PFSK-1 (cell line): ENCODE data around the gene DSN1.

ENCODE experiments used
- FOXP2 ChIP-seq: optimal IDR thresholded peaks from 2 replicates; pipeline ENCODE3; 2011; ENCODE audit warnings: borderline replicate concordance, control low read depth, inconsistent platforms; ENCODE audit not compliant: insufficient read depth; ENCODE audit errors: extremely low read length, extremely low read depth
- POLR2AphosphoS5 ChIP-seq: IDR thresholded peaks from 2 replicates; pipeline ENCODE4 v1.6.1; 2012; ENCODE audit warnings: low read depth, mild to moderate bottlenecking, control low read depth, low read length, moderate library complexity
- REST ChIP-seq, 2 experiments: IDR thresholded peaks; 2 replicates each; pipeline versions ENCODE4 v1.6.1 to v1.8.0; 2011 to 2012; ENCODE audit warnings: low read depth in 2 of 2, low read length in 2 of 2, control low read depth in 1 of 2, inconsistent platforms in 1 of 2, mild to moderate bottlenecking in 1 of 2, moderate library complexity in 1 of 2; ENCODE audit not compliant: insufficient read depth in 1 of 2
- SIN3A ChIP-seq: IDR thresholded peaks from 2 replicates; pipeline ENCODE4 v1.6.1; 2012; ENCODE audit warnings: mild to moderate bottlenecking, low read length, moderate library complexity, borderline replicate concordance; ENCODE audit not compliant: insufficient read depth
- TAF1 ChIP-seq: IDR thresholded peaks from 2 replicates; pipeline ENCODE4 v1.6.1; 2012; ENCODE audit warnings: low read length, control low read depth, borderline replicate concordance; ENCODE audit not compliant: insufficient read depth

Gene DSN1

GRCh38 chr20:36745927-36746659 is 27.5 kb downstream of the DSN1 start, which contains the start of gene NDRG3:
Gene NDRG3, minus strand, starts transcription at chr20:36746090. Its CDS starts 24,355 bp downstream, at chr20:36721735.
- peak; percentile 76; the same call in 1 of the 2 replicates for TF ChIP-seq POLR2AphosphoS5
- TF ChIP-seq REST (IDR thresholded peaks at IDR 0.05; ENCODE audit: insufficient read depth in 1 of 2, low read depth in 2 of 2, low read length in 2 of 2): no peak
- 0 out of 2 replicates have a peak, but pooled peaks have one; percentile 37 for TF ChIP-seq TAF1

- TF ChIP-seq TAF1 (no peak), SIN3A (no peak), REST (IDR thresholded peaks at IDR 0.05; ENCODE audit: insufficient read depth in 1 of 2, low read depth in 2 of 2, low read length in 2 of 2) (no peak), FOXP2 (no peak), POLR2AphosphoS5 (no peak)
Measured at GRCh38 chr20:36745234-36745926, 28.2 kb downstream of the DSN1 start.

- TF ChIP-seq TAF1: no peak
- TF ChIP-seq SIN3A: no peak
- no peak for TF ChIP-seq REST (IDR thresholded peaks at IDR 0.05; ENCODE audit: insufficient read depth in 1 of 2, low read depth in 2 of 2, low read length in 2 of 2)
Measured at GRCh38 chr20:36744764-36745191, 28.8 kb downstream of the DSN1 start.

GRCh38 chr20:36744243-36744642 is 29.3 kb downstream of the DSN1 start:
- TF ChIP-seq FOXP2: no peak
- TF ChIP-seq TAF1: no peak
- no peak for TF ChIP-seq REST (IDR thresholded peaks at IDR 0.05; ENCODE audit: insufficient read depth in 1 of 2, low read depth in 2 of 2, low read length in 2 of 2)
- no peak for TF ChIP-seq SIN3A
